ENCODE measurements around the gene SCN8A.

The SCN8A gene

GRCh38 chr12:51666696-51667095, 75.7 kb downstream of the SCN8A start:
- in situ Hi-C loops (cut with HindIII; ENCODE audit: low pct_ligation_motif_present, low sequenced_read_pairs), result no loop called here
- H3K36me3 ChIP-seq (replicated peaks), result no peaks in the 10 kb centered on the region
- no peaks in the 10 kb centered on the region for H3K27me3 ChIP-seq (replicated peaks)
- H3K4me3 ChIP-seq (ENCODE audit: low read depth, low read length), result no peak overlapping the region
- no peak overlapping the region for H3K27ac ChIP-seq
- no peak for TF ChIP-seq CTCF (IDR thresholded peaks at IDR 0.05; ENCODE audit: low read depth, low read length, missing control alignments)
- DNase-seq, result no peak

- TF ChIP-seq CTCF (IDR thresholded peaks at IDR 0.05; ENCODE audit: low read depth, low read length, missing control alignments), result no peak
- H3K36me3 ChIP-seq (replicated peaks), result no peaks in the 10 kb centered on the region
- no peak overlapping the region for H3K27ac ChIP-seq
- in situ Hi-C loops (cut with HindIII; ENCODE audit: low pct_ligation_motif_present, low sequenced_read_pairs), result no loop called here
- no peak for DNase-seq
- H3K4me3 ChIP-seq (ENCODE audit: low read depth, low read length), result no peak overlapping the region
- no peaks in the 10 kb centered on the region for H3K27me3 ChIP-seq (replicated peaks)
Observed at GRCh38 chr12:51667269-51667668, 76.2 kb downstream of the SCN8A start.

GRCh38 chr12:51669271-51669670, 78.2 kb downstream of the SCN8A start:
- no peaks in the 10 kb centered on the region for H3K27me3 ChIP-seq (replicated peaks)
- TF ChIP-seq CTCF (IDR thresholded peaks at IDR 0.05; ENCODE audit: low read depth, low read length, missing control alignments), result no peak
- no peak overlapping the region for H3K4me3 ChIP-seq (ENCODE audit: low read depth, low read length)
- in situ Hi-C loops (cut with HindIII; ENCODE audit: low pct_ligation_motif_present, low sequenced_read_pairs), result no loop called here
- DNase-seq, result no peak
- no peak overlapping the region for H3K27ac ChIP-seq
- H3K36me3 ChIP-seq (replicated peaks), result no peaks in the 10 kb centered on the region

GRCh38 chr12:51669996-51670395, 79.0 kb downstream of the SCN8A start:
- Histone ChIP-seq H3K27me3 (replicated peaks) (no peaks in the 10 kb centered on the region), H3K27ac (no peak overlapping the region), H3K36me3 (replicated peaks) (no peaks in the 10 kb centered on the region), H3K4me3 (ENCODE audit: low read depth, low read length) (no peak overlapping the region)
- in situ Hi-C loops (cut with HindIII; ENCODE audit: low pct_ligation_motif_present, low sequenced_read_pairs), result no loop called here
- DNase-seq, result no peak
- no peak for TF ChIP-seq CTCF (IDR thresholded peaks at IDR 0.05; ENCODE audit: low read depth, low read length, missing control alignments)

GRCh38 chr12:51672334-51672733, 81.3 kb downstream of the SCN8A start:
- Histone ChIP-seq H3K4me3 (ENCODE audit: low read depth, low read length) (no peak overlapping the region), H3K36me3 (replicated peaks) (no peaks in the 10 kb centered on the region), H3K27ac (no peak overlapping the region), H3K27me3 (replicated peaks) (no peaks in the 10 kb centered on the region)
- no peak for DNase-seq
- TF ChIP-seq CTCF (IDR thresholded peaks at IDR 0.05; ENCODE audit: low read depth, low read length, missing control alignments), result no peak
- in situ Hi-C loops (cut with HindIII; ENCODE audit: low pct_ligation_motif_present, low sequenced_read_pairs), result no loop called here

GRCh38 chr12:51675071-51675803, 84.2 kb downstream of the SCN8A start:
- in situ Hi-C loops (cut with HindIII; ENCODE audit: low pct_ligation_motif_present, low sequenced_read_pairs), result no loop called here

More at GRCh38 chr12:51675071-51675803, 84.2 kb downstream of the SCN8A start:
- DNase-seq, result no peak
- TF ChIP-seq CTCF (IDR thresholded peaks at IDR 0.05; ENCODE audit: low read depth, low read length, missing control alignments), result no peak
- Histone ChIP-seq H3K36me3 (replicated peaks) (no peaks in the 10 kb centered on the region), H3K4me3 (ENCODE audit: low read depth, low read length) (no peak overlapping the region), H3K27ac (no peak overlapping the region), H3K27me3 (replicated peaks) (no peaks in the 10 kb centered on the region)

Measured in brain microvascular endothelial cell (primary cell).